Neuronal stem cell (in vitro differentiated cells): ENCODE results near the gene CYB561D1.
A peak's percentile ranks its signal among the peaks of the same experiment; 100 is the strongest.

Source experiments
- DNase-seq: peaks from one replicate; pipeline ENCODE4 v3.0.0-alpha.2; 2013; ENCODE audit warnings: low spot score
- H2AFZ ChIP-seq: one replicate; pipeline ENCODE4 v1.6.1; 2013; ENCODE audit warnings: mild to moderate bottlenecking, low read length, inconsistent platforms
- H2AK5ac ChIP-seq: 2 replicates; pipeline ENCODE4 v1.6.1; 2013; ENCODE audit warnings: low read depth, mild to moderate bottlenecking, inconsistent platforms, low read length, moderate library complexity, mixed read lengths
- H2BK120ac ChIP-seq: 2 replicates; pipeline ENCODE4 v1.6.1; 2013; ENCODE audit warnings: low read depth, mild to moderate bottlenecking, inconsistent platforms, low read length, moderate library complexity, mixed read lengths
- H2BK12ac ChIP-seq: one replicate; pipeline ENCODE4 v1.6.1; 2013; ENCODE audit warnings: low read length, inconsistent platforms
- H2BK15ac ChIP-seq: 2 replicates; pipeline ENCODE4 v1.6.1; 2013; ENCODE audit warnings: mild to moderate bottlenecking, low read length, inconsistent platforms, mixed read lengths
- H2BK5ac ChIP-seq: one replicate; pipeline ENCODE4 v1.6.1; 2013; ENCODE audit warnings: inconsistent platforms, mild to moderate bottlenecking, low read length, moderate library complexity
- H3K14ac ChIP-seq: one replicate; pipeline ENCODE4 v1.6.1; 2013; ENCODE audit warnings: low read length, inconsistent platforms
- H3K18ac ChIP-seq: 2 replicates; pipeline ENCODE4 v1.6.1; 2013; ENCODE audit warnings: low read length, inconsistent platforms
- H3K23ac ChIP-seq: 2 replicates; pipeline ENCODE4 v1.6.1; 2013; ENCODE audit warnings: low read depth, mild to moderate bottlenecking, mixed read lengths, low read length, inconsistent platforms; ENCODE audit not compliant: poor library complexity
- H3K27ac ChIP-seq: replicated peaks from 3 replicates; pipeline ENCODE4 v1.5.1; 2013; ENCODE audit warnings: low read length, inconsistent platforms
- H3K27me3 ChIP-seq, 3 experiments: 2 replicates each; pipeline ENCODE4 v1.6.1; 2013; ENCODE audit warnings: low read length in 3 of 3, mild to moderate bottlenecking in 2 of 3, inconsistent platforms in 1 of 3, low read depth in 1 of 3, mixed read lengths in 1 of 3, moderate library complexity in 1 of 3; ENCODE audit not compliant: control insufficient read depth in 3 of 3, insufficient read depth in 3 of 3
- H3K36me3 ChIP-seq, 2 donors: replicated peaks in 1 of 2; 2 replicates each; pipeline ENCODE4 v1.6.1; 2013; ENCODE audit warnings: low read length in 2 of 2; ENCODE audit not compliant: control insufficient read depth in 2 of 2, insufficient read depth in 2 of 2
- H3K4ac ChIP-seq: 2 replicates; pipeline ENCODE4 v1.6.1; 2013; ENCODE audit warnings: inconsistent platforms, mild to moderate bottlenecking, low read length, moderate library complexity
- H3K4me1 ChIP-seq, 2 donors: 1 replicate in 1 of 2; 2 replicates in 1 of 2; pipeline ENCODE4 v1.6.1; 2013; ENCODE audit warnings: low read length in 2 of 2, low read depth in 1 of 2; ENCODE audit not compliant: control insufficient read depth in 2 of 2, insufficient read depth in 1 of 2
- H3K4me2 ChIP-seq: one replicate; pipeline ENCODE4 v1.6.1; 2013; ENCODE audit warnings: mild to moderate bottlenecking, low read length, inconsistent platforms; ENCODE audit not compliant: insufficient read depth, poor library complexity, severe bottlenecking
- H3K4me3 ChIP-seq, 2 donors: 2 replicates each; pipeline ENCODE4 v1.5.1; 2013; ENCODE audit warnings: low read length in 2 of 2, mild to moderate bottlenecking in 2 of 2, inconsistent platforms in 1 of 2, moderate library complexity in 1 of 2
- H3K79me1 ChIP-seq: one replicate; pipeline ENCODE4 v1.6.1; 2013; ENCODE audit warnings: low read depth, mild to moderate bottlenecking, inconsistent platforms, low read length, moderate library complexity
- H3K9ac ChIP-seq: one replicate; pipeline ENCODE4 v1.6.1; 2013; ENCODE audit warnings: mild to moderate bottlenecking, low read depth, low read length, inconsistent platforms; ENCODE audit not compliant: poor library complexity
- H3K9me3 ChIP-seq, 2 donors: replicated peaks in 1 of 2; 2 replicates each; pipeline versions ENCODE3 to v1.6.1; 2013; ENCODE audit warnings: low read length in 2 of 2, mild to moderate bottlenecking in 2 of 2, inconsistent platforms in 1 of 2, low read depth in 1 of 2, mixed read lengths in 1 of 2, moderate library complexity in 1 of 2; ENCODE audit not compliant: control insufficient read depth in 2 of 2, insufficient read depth in 1 of 2
- H4K8ac ChIP-seq: one replicate; pipeline ENCODE4 v1.6.1; 2013; ENCODE audit warnings: low read depth, mild to moderate bottlenecking, inconsistent platforms, low read length, moderate library complexity
- H4K91ac ChIP-seq: one replicate; pipeline ENCODE4 v1.6.1; 2013; ENCODE audit warnings: low read length, low read depth, mild to moderate bottlenecking, inconsistent platforms; ENCODE audit not compliant: poor library complexity
- WGBS, 2 donors: extraction: QIAGEN DNeasy Blood & Tissue Kit; methylation state at CpG; one replicate each; pipeline ENCODE4 v1.1.7; 2013; ENCODE audit warnings: missing lambda C conversion rate in 2 of 2, mixed read lengths in 1 of 2; ENCODE audit not compliant: insufficient read length in 2 of 2, insufficient replicate concordance in 1 of 2; ENCODE audit errors: extremely low coverage in 2 of 2; 5-methylcytosine and 5-hydroxymethylcytosine counted together

The CYB561D1 gene

DNA sequence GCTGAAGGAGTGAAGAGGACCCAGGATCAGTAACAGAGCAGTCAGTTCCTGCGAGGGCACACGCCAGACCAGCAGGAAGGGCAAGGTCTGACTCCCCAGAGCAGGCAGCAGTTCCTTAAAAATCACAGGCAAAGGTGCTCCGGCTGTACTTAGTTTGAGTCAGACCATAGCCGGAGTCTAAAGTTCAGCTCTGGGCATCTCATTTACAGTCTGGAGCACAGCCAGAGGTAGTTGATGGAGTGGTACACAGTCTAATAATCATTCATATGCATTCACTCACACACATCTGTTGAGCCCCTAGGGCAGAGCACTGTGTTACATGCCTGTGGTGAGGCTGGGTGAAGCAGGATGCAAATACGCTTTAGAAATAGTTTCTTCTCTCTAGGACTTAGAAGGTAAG lies 23.0 kb downstream of the CYB561D1 start:
- no peak overlapping the region for H2BK15ac ChIP-seq
- H3K4me1 ChIP-seq, result peaks cover 0 to 9% of the 10 kb centered on the region in 2 donors
- H3K4ac ChIP-seq, result no peak overlapping the region
- H3K4me3 ChIP-seq, result no peak overlapping the region
- no CpG with 5 or more reads among the region's 5 CpGs for WGBS, 2 donors
- H2BK5ac ChIP-seq, result no peak overlapping the region
- H3K18ac ChIP-seq, result no peak overlapping the region
- H2BK12ac ChIP-seq, result no peak overlapping the region
- H4K91ac ChIP-seq, result no peak overlapping the region
- H2BK120ac ChIP-seq, result no peak overlapping the region
- H3K4me2 ChIP-seq, result no peak overlapping the region
- H3K79me1 ChIP-seq, result no peaks in the 10 kb centered on the region
- no peak overlapping the region for H2AFZ ChIP-seq
- H3K36me3 ChIP-seq, result no peaks in the 10 kb centered on the region
- H3K27me3 ChIP-seq, result peaks cover 0 to 40% (median 3%) of the 10 kb centered on the region in 3 experiments
- no peaks in the 10 kb centered on the region for H3K9me3 ChIP-seq
- H3K23ac ChIP-seq, result no peak overlapping the region
- no peak overlapping the region for H2AK5ac ChIP-seq
- H3K14ac ChIP-seq, result no peak overlapping the region
- no peak overlapping the region for H4K8ac ChIP-seq
- no peak overlapping the region for H3K9ac ChIP-seq
- no peak for DNase-seq
- H3K27ac ChIP-seq, result no peak overlapping the region

DNA sequence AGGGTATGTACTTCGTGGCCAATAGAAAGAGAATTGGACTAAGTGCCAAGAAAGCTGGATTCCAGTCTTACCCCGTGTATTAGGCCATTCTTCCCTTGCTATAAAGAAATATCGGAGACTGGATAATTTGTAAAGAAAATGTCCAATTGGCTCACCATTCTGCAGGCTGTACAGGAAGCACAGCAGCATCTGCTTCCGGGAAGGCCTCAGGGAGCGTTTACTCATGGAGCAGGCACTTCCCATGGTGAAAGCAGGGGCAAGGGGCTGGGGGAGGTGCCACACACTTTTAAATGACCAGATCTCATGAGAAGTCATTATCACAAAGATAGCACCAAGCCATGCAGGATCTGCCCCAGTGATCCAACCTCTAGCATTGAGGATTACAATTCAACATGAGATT lies 23.4 kb downstream of the CYB561D1 start:
- no peak for DNase-seq
- Histone ChIP-seq H3K4me3 (no peak overlapping the region), H2BK15ac (no peak overlapping the region), H2AK5ac (no peak overlapping the region), H3K79me1 (no peaks in the 10 kb centered on the region), H3K9me3 (no peaks in the 10 kb centered on the region), H2BK5ac (no peak overlapping the region), H3K36me3 (no peaks in the 10 kb centered on the region), H2BK120ac (no peak overlapping the region), H3K18ac (no peak overlapping the region), H2BK12ac (no peak overlapping the region), H3K27ac (no peak overlapping the region), H3K9ac (no peak overlapping the region), H4K8ac (no peak overlapping the region), H3K4me2 (no peak overlapping the region), H3K23ac (no peak overlapping the region), H4K91ac (no peak overlapping the region), H3K27me3 (peaks cover 0 to 43% (median 3%) of the 10 kb centered on the region in 3 experiments), H3K4ac (no peak overlapping the region), H3K4me1 (peaks cover 0 to 9% of the 10 kb centered on the region in 2 donors), H2AFZ (no peak overlapping the region), H3K14ac (no peak overlapping the region)
- no CpG with 5 or more reads among the region's 5 CpGs for WGBS, 2 donors

DNA sequence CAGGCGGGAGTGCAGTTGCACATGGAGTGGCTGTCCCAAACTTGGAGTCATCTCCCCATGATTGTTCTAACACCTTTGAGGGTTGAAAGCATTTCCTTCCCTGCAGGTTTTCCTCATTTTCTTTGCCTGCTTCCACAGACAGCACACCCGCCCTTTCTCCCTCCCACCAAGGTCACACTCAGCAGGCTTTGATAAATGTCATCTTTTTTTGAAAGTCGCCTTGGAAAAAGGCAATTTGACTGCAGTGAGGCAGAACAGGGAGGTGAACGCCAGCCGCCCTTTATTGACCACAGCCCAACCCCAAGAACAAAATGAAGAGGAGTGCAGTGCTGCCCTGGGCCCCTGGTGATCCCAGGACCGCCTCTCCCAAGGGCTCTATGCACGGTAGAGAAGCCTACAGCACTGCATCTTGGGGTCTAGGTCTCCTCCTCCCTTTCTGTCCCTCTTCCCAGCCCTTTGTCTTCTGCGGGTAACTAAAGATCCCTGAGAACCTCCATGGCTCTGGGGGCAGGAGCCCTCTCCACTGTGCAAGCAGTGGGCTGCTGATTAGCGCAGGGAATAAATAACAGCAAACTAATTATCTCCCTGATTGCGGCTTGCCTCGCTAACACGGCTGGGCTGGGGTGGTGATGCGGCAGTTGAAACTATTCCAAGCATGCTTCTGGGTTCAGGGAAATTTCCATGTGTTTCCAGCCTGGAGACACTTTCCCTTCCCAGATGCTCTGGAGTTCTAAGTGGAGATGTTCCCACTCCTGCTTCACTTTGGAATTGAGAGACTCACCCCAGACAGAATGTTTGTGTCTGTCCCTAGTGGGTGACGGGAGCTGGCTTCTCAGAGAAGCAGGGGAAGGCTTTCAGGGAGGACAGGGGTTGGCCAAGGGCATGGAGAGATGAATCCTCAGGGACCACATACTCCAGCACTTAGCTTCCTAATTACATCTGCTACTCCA lies 27.4 kb downstream of the CYB561D1 start:
- Histone ChIP-seq H3K14ac (no peak overlapping the region), H2AK5ac (no peak overlapping the region), H2BK15ac (no peak overlapping the region), H3K18ac (no peak overlapping the region), H2BK5ac (no peak overlapping the region), H2AFZ (peak overlapping the region; percentile 15), H4K8ac (no peak overlapping the region), H3K27ac (no peak overlapping the region), H2BK12ac (no peak overlapping the region), H3K9me3 (no peaks in the 10 kb centered on the region), H3K4ac (no peak overlapping the region), H3K4me1 (peaks cover 0 to 9% of the 10 kb centered on the region in 2 donors), H3K23ac (no peak overlapping the region), H3K4me2 (no peak overlapping the region), H3K4me3 (no peak overlapping the region), H2BK120ac (no peak overlapping the region), H3K36me3 (no peaks in the 10 kb centered on the region), H3K9ac (no peak overlapping the region), H4K91ac (no peak overlapping the region), H3K79me1 (no peaks in the 10 kb centered on the region), H3K27me3 (peaks cover 0 to 54% (median 0%) of the 10 kb centered on the region in 3 experiments)
- DNase-seq, result no peak
- no CpG with 5 or more reads among the region's 14 CpGs for WGBS, 2 donors

DNA sequence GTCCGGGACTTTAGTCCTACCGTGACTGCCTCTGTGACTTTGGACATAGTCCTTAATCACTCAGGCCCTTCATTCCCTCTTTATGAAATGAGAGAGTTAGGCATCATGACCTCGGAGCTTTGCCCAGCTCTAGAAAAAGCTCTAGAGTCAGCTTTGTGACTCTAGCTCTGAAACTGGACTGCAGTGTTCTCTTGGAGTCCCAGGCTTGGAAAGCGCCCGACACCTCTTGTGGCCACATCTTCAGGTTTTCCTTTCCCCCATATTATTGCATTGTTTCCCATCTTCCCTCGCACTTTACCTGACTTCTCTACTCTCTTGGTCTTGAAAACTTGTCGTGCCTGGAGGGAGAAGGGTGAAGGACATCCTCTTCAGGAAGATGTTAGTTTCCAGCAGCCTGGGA lies 28.1 kb downstream of the CYB561D1 start:
- no peak overlapping the region for H3K23ac ChIP-seq
- no peak overlapping the region for H3K4me2 ChIP-seq
- no peak overlapping the region for H3K9ac ChIP-seq
- H4K8ac ChIP-seq, result no peak overlapping the region
- no peak overlapping the region for H3K14ac ChIP-seq
- no peak overlapping the region for H3K18ac ChIP-seq
- H3K36me3 ChIP-seq, result no peaks in the 10 kb centered on the region
- H4K91ac ChIP-seq, result no peak overlapping the region
- H2BK15ac ChIP-seq, result no peak overlapping the region
- peaks cover 0 to 52% (median 0%) of the 10 kb centered on the region in 3 experiments for H3K27me3 ChIP-seq
- no peak overlapping the region for H3K4me3 ChIP-seq
- H3K27ac ChIP-seq, result no peak overlapping the region
- H3K9me3 ChIP-seq, result no peaks in the 10 kb centered on the region
- H2AK5ac ChIP-seq, result no peak overlapping the region
- no peak overlapping the region for H2BK5ac ChIP-seq
- no peak overlapping the region for H2BK12ac ChIP-seq
- H2BK120ac ChIP-seq, result no peak overlapping the region
- H2AFZ ChIP-seq, result no peak overlapping the region
- no peaks in the 10 kb centered on the region for H3K79me1 ChIP-seq
- H3K4ac ChIP-seq, result no peak overlapping the region
- no CpG with 5 or more reads among the region's 7 CpGs for WGBS, 2 donors
- H3K4me1 ChIP-seq, result peaks cover 0 to 9% of the 10 kb centered on the region in 2 donors
- DNase-seq, result no peak
